B cell (primary cell): ENCODE measurements around the gene CAMTA1.

Experiments used
- CTCF ChIP-seq: fragments of 200-600 bp; IDR thresholded peaks from one replicate; pipeline ENCODE4 v1.8.0; 2022; ENCODE audit warnings: antibody characterized with exemption, mild to moderate bottlenecking
- EZH2 ChIP-seq: IDR thresholded peaks from 2 replicates; pipeline ENCODE4 v1.6.1; 2012; ENCODE audit warnings: borderline replicate concordance, low read depth, mild to moderate bottlenecking, moderate library complexity, low read length; ENCODE audit not compliant: insufficient read depth, poor library complexity, severe bottlenecking

- TF ChIP-seq CTCF: no peak
- no peak for TF ChIP-seq EZH2
Observed at GRCh38 chr1:7422561-7422960, 637.3 kb downstream of the CAMTA1 start.
